ENCODE measurements around the gene HDAC5. TPM values are rescaled to one million over a fixed set of nuclear protein-coding genes. Genes with fewer than 3 reads are reported as not detected.
"Not testable (repeated sequence)": the region's sequence is repeated elsewhere in the genome, so short reads cannot be mapped to it uniquely, and the experiment has no call there.

Gene HDAC5
- total RNA-seq, 4 donors from 2014 or later: 78.1 to 152 (median 112) TPM

DNA sequence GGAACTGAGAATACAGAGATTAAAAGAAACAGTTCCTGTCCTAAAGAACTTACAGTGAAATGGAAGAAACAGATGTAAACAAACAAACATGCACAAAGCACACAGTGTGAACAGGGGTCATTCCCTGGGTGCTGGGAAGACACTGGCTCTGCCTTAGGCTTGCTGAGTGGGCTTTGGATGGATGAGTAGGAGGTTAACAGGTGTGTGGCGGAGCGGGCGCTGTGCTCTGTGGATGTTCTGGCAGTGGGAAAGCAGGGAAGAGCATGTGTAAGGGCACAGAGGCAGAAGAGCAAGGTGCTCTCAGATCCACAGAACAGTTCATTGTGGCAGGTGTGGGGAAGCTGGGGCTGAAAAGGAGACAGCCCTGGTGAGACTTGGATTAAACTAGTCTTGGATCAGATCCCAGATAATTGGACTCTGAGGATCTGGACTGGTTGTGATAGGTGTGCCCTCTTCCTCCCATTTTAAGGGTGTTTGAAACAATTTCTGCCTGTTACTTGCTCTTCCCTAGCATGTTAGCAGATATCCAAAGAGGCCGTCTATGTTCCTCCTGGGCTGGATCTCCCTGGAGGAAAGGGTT is 26.4 kb upstream of the HDAC5 start:
- Histone ChIP-seq H3K27ac (no peak overlapping the region), H3K9me3 (no peaks in the 10 kb centered on the region)
- WGBS, 2 donors (ENCODE audit: low coverage in 1 of 2): 70 to 86% methylated on average over 4 of the region's 4 CpGs

GRCh38 chr17:44149066-44149465 is 25.6 kb upstream of the HDAC5 start:
- not testable (repeated sequence) for H3K27ac ChIP-seq, H3K4me3 ChIP-seq, H3K9me3 ChIP-seq, H3K4me1 ChIP-seq, H3K27me3 ChIP-seq, ATAC-seq
- 92% methylated on average over 3 of the region's 3 CpGs; no CpG with 5 or more reads in 1 of the 2 donors for WGBS, 2 donors (ENCODE audit: low coverage in 1 of 2)
- H3K36me3 ChIP-seq: peaks cover 0 to 13% of the 10 kb centered on the region in 2 donors

More for the DNA sequence above, 26.4 kb upstream of the HDAC5 start:
- Histone ChIP-seq H3K27me3 (no peaks in the 10 kb centered on the region), H3K36me3 (peaks cover 0 to 13% of the 10 kb centered on the region in 2 donors), H3K4me1 (peaks cover 0 to 6% (median 0%) of the 10 kb centered on the region in 3 donors), H3K4me3 (no peak overlapping the region)
- TF ChIP-seq EP300 (IDR thresholded peaks at IDR 0.05) (no peak), CTCF (IDR thresholded peaks at IDR 0.05) (no peak), POLR2A (IDR thresholded peaks at IDR 0.05) (no peak), POLR2AphosphoS5 (IDR thresholded peaks at IDR 0.05) (no peak)
- ATAC-seq: no peak

DNA sequence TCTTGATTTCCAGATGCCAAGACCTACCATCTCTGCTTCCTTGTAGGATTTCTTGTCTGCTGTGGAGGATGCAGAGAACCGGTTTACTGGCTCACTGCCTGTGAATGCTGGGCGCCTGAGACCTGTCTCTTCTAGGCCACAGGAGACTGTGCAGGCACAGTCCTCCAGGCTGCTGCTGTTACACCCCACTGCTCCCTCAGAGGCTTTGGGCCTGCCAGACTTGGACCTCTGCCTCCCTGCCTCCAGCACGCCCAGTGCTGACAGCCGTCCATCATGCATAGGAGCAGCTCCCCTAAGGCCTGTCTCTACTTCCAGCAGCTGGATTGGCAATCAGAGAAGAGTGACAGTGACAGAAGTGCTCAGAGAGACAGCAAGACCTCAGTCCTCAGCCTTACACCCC is 24.4 kb upstream of the HDAC5 start:
- Histone ChIP-seq H3K9me3 (no peaks in the 10 kb centered on the region), H3K4me1 (peaks cover 0 to 6% (median 1%) of the 10 kb centered on the region in 3 donors), H3K36me3 (peaks cover 0 to 13% of the 10 kb centered on the region in 2 donors), H3K27ac (peak overlapping the region in 1 of 4 donors; percentile 31), H3K4me3 (no peak overlapping the region), H3K27me3 (no peaks in the 10 kb centered on the region)
- no peak for ATAC-seq
- WGBS, 2 donors (ENCODE audit: low coverage in 1 of 2): 100% methylated on average over 1 of the region's 4 CpGs; no CpG with 5 or more reads in 1 of the 2 donors
- TF ChIP-seq POLR2AphosphoS5 (IDR thresholded peaks at IDR 0.05): no peak
- no peak for TF ChIP-seq POLR2A (IDR thresholded peaks at IDR 0.05)
- TF ChIP-seq EP300 (IDR thresholded peaks at IDR 0.05): no peak
- no peak for TF ChIP-seq CTCF (IDR thresholded peaks at IDR 0.05)

- ATAC-seq: no peak
Measured at GRCh38 chr17:44146375-44147346, 23.2 kb upstream of the HDAC5 start.

More at GRCh38 chr17:44146375-44147346, 23.2 kb upstream of the HDAC5 start:
- Histone ChIP-seq H3K36me3 (peaks cover 0 to 13% of the 10 kb centered on the region in 2 donors), H3K4me3 (no peak overlapping the region), H3K4me1 (peaks cover 0 to 12% (median 12%) of the 10 kb centered on the region in 3 donors), H3K27ac (peak overlapping the region in 3 of 4 donors; percentile 47 to 84 (median 72)), H3K27me3 (no peaks in the 10 kb centered on the region), H3K9me3 (no peaks in the 10 kb centered on the region)
- WGBS, 2 donors (ENCODE audit: low coverage in 1 of 2): 33 to 38% methylated on average over 1 to 2 of the region's 2 CpGs
- TF ChIP-seq CTCF (IDR thresholded peaks at IDR 0.05): no peak
- TF ChIP-seq POLR2AphosphoS5 (IDR thresholded peaks at IDR 0.05): no peak
- TF ChIP-seq EP300 (IDR thresholded peaks at IDR 0.05): no peak
- TF ChIP-seq POLR2A (IDR thresholded peaks at IDR 0.05): no peak
